Endodermal cell (in vitro differentiated cells): Measurements from ENCODE around the gene MMEL1. TPM values are rescaled to one million over a fixed set of nuclear protein-coding genes. Genes with fewer than 3 reads are reported as not detected.

Source experiments
- DNase-seq: peaks from one replicate; pipeline ENCODE4 v3.0.0-alpha.2; 2017
- H3K27ac ChIP-seq: 2 replicates; pipeline ENCODE4 v1.5.1; 2013; ENCODE audit warnings: mild to moderate bottlenecking, low read depth, low read length, moderate library complexity
- H3K27me3 ChIP-seq: 2 replicates; pipeline ENCODE4 v1.6.1; 2013; ENCODE audit warnings: mild to moderate bottlenecking, low read length, moderate library complexity; ENCODE audit not compliant: insufficient read depth, control insufficient read depth, poor library complexity, severe bottlenecking
- H3K36me3 ChIP-seq: 2 replicates; pipeline ENCODE4 v1.7.0; 2013; ENCODE audit warnings: mild to moderate bottlenecking, low read length, moderate library complexity; ENCODE audit not compliant: control insufficient read depth, insufficient read depth
- H3K4me1 ChIP-seq: one replicate; pipeline ENCODE4 v1.7.0; 2013; ENCODE audit warnings: low read length; ENCODE audit not compliant: control insufficient read depth, insufficient read depth
- H3K4me3 ChIP-seq: 2 replicates; pipeline ENCODE4 v1.5.1; 2013; ENCODE audit warnings: mild to moderate bottlenecking, low read length, moderate library complexity
- H3K9ac ChIP-seq: 2 replicates; pipeline ENCODE4 v1.6.1; 2013; ENCODE audit warnings: mild to moderate bottlenecking, low read length, moderate library complexity; ENCODE audit not compliant: poor library complexity, severe bottlenecking; ENCODE audit errors: extremely low read depth
- H3K9me3 ChIP-seq: 2 replicates; pipeline ENCODE4 v1.6.1; 2013; ENCODE audit warnings: mild to moderate bottlenecking, low read length, moderate library complexity; ENCODE audit not compliant: control insufficient read depth
- H3K27ac Mint-ChIP-seq: 2 replicates; pipeline ENCODE4 v1.8.0; 2020; ENCODE audit warnings: mixed read lengths
- H3K27me3 Mint-ChIP-seq: 2 replicates; pipeline ENCODE4 v1.8.0; 2021; ENCODE audit warnings: mild to moderate bottlenecking, mixed read lengths; ENCODE audit not compliant: insufficient read depth
- H3K36me3 Mint-ChIP-seq: 2 replicates; pipeline ENCODE4 v1.8.0; 2020; ENCODE audit warnings: low read depth, mixed read lengths
- H3K4me1 Mint-ChIP-seq: 2 replicates; pipeline ENCODE4 v1.8.0; 2020; ENCODE audit warnings: mixed read lengths
- H3K4me3 Mint-ChIP-seq: 2 replicates; pipeline ENCODE4 v1.8.0; 2020; ENCODE audit warnings: mild to moderate bottlenecking, moderate library complexity, mixed read lengths
- H3K9me3 Mint-ChIP-seq: 2 replicates; pipeline ENCODE4 v1.8.0; 2020; ENCODE audit warnings: mild to moderate bottlenecking, mixed read lengths
- CTCF ChIP-seq: fragments of 200-600 bp; sonication (generic); conservative IDR thresholded peaks from 2 replicates; pipeline ENCODE4 v1.5.0; 2021; ENCODE audit warnings: antibody characterized with exemption, mild to moderate bottlenecking
- WGBS, 2 experiments: methylation state at CpG; one replicate each; pipeline versions ENCODE4 v1.1.5 to v1.1.7; 2013; ENCODE audit warnings: missing lambda C conversion rate in 2 of 2, mixed read lengths in 1 of 2; ENCODE audit not compliant: insufficient coverage in 1 of 2, insufficient read length in 1 of 2; 5-methylcytosine and 5-hydroxymethylcytosine counted together
- total RNA-seq, 2 donors: library from RNA; stranded (reverse); fragmentation: NEBNext Ultra II Directional in 1 of 2; extraction: Animal tissue kit (Norgen Biotek cat#: 25700) in 1 of 2; gene quantifications; 2 replicates in 1 of 2; 3 replicates in 1 of 2; pipeline ENCODE4 v1.2.1, GENCODE V29; 2021

Gene MMEL1
- total RNA-seq, 2 donors from 2014 or later, result 0.42 TPM; not detected in 1

GRCh38 chr1:2591233-2591580 lies 41.6 kb downstream of the MMEL1 start:
- Histone ChIP-seq H3K4me3 (no peak overlapping the region), H3K27ac (no peak overlapping the region), H3K9ac (no peak overlapping the region), H3K9me3 (no peaks in the 10 kb centered on the region), H3K27me3 (no peaks in the 10 kb centered on the region), H3K4me1 (no peaks in the 10 kb centered on the region), H3K36me3 (no peaks in the 10 kb centered on the region)
- peaks cover 12% of the 10 kb centered on the region for H3K9me3 Mint-ChIP-seq
- H3K27me3 Mint-ChIP-seq, result peaks cover 2% of the 10 kb centered on the region
- DNase-seq, result no peak
- H3K27ac Mint-ChIP-seq, result no peak overlapping the region
- WGBS, 2 experiments, result 93 to 100% methylated on average over 2 to 5 of the region's 5 CpGs
- TF ChIP-seq CTCF, result no peak
- no peaks in the 10 kb centered on the region for H3K4me1 Mint-ChIP-seq
- no peak overlapping the region for H3K4me3 Mint-ChIP-seq
- H3K36me3 Mint-ChIP-seq, result peaks cover 15% of the 10 kb centered on the region

DNA sequence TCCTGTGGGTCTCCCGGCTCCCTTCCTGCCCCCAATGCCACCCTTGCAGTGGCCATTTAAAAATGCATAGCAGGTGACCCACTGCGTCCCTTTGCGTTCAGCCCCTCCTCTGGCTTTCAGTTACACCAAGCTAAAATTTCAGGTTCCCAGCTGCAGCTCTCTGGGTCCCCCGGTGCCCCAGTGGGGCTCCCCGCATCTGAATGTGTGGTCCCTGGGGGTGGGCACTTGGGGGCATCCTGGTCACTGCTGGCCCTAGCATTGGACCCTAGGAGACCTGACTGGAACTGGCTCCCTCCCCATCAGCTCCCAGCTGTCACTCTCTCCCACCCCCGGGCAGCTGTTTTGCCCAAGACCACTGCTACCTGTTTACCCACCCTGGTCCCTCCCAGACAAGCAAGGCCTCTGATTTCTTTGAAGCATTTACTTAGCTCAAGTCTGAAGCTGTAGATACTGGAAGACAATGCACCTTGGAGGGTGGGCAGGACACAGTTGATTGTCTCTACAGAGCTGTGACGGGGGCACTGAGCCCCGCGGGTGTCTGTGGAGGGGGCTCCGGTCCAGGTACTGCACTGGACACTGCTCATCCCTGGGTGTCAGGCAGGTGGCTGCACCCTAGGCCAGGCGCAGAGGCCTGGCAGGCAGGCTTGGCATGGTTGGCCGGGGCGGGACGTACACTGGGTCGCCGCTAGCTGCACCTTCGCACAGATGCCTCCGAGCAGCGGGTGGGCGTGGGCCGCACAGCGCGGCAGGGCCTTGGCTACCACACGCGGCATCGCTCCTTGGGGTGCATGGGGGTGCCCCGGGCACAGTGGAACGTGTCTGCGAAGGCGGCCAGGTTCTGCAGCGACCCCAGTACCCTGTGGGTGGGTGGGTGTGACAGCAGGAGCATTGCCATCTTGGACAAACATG lies 42.3 kb downstream of the MMEL1 start:
- no peak for TF ChIP-seq CTCF
- H3K9me3 ChIP-seq, result no peaks in the 10 kb centered on the region
- no peaks in the 10 kb centered on the region for H3K4me1 ChIP-seq
- no peak overlapping the region for H3K9ac ChIP-seq
- H3K4me3 ChIP-seq, result no peak overlapping the region
- H3K27ac ChIP-seq, result no peak overlapping the region
- H3K36me3 Mint-ChIP-seq, result peaks cover 15% of the 10 kb centered on the region
- H3K27me3 ChIP-seq, result no peaks in the 10 kb centered on the region
- H3K4me1 Mint-ChIP-seq, result no peaks in the 10 kb centered on the region
- no peaks in the 10 kb centered on the region for H3K36me3 ChIP-seq
- 95 to 99% methylated on average over 10 to 31 of the region's 31 CpGs for WGBS, 2 experiments
- H3K27me3 Mint-ChIP-seq, result peaks cover 2% of the 10 kb centered on the region
- H3K9me3 Mint-ChIP-seq, result peaks cover 12% of the 10 kb centered on the region
- no peak overlapping the region for H3K4me3 Mint-ChIP-seq
- no peak for DNase-seq
- H3K27ac Mint-ChIP-seq, result no peak overlapping the region

- H3K9ac ChIP-seq, result no peak overlapping the region
- no peak overlapping the region for H3K27ac ChIP-seq
- H3K27me3 ChIP-seq, result no peaks in the 10 kb centered on the region
- Mint-ChIP-seq H3K9me3 (peaks cover 12% of the 10 kb centered on the region), H3K4me1 (no peaks in the 10 kb centered on the region), H3K4me3 (no peak overlapping the region), H3K27ac (no peak overlapping the region), H3K27me3 (peaks cover 2% of the 10 kb centered on the region), H3K36me3 (peaks cover 15% of the 10 kb centered on the region)
- TF ChIP-seq CTCF, result no peak
- H3K9me3 ChIP-seq, result no peaks in the 10 kb centered on the region
- WGBS, 2 experiments, result 94 to 97% methylated on average over 17 to 25 of the region's 25 CpGs
- H3K4me3 ChIP-seq, result no peak overlapping the region
- H3K36me3 ChIP-seq, result no peaks in the 10 kb centered on the region
- H3K4me1 ChIP-seq, result no peaks in the 10 kb centered on the region
- no peak for DNase-seq
Measured at GRCh38 chr1:2589431-2590232, 43.2 kb downstream of the MMEL1 start.
